ENCODE measurements around the gene DSCAM. TPM values are rescaled to one million over a fixed set of nuclear protein-coding genes. Genes with fewer than 3 reads are reported as not detected.

DSCAM gene
- total RNA-seq, 1 donor from 2014 or later: not detected

- H3K4me3 Mint-ChIP-seq (ENCODE audit: unreplicated experiment): no peak overlapping the region
- H3K27ac Mint-ChIP-seq (ENCODE audit: unreplicated experiment): no peak overlapping the region
- DNase-seq (ENCODE audit: extremely low spot score, unreplicated experiment): no peak
- TF ChIP-seq CTCF (IDR thresholded peaks at IDR 0.05): no peak
- no peaks in the 10 kb centered on the region for H3K36me3 Mint-ChIP-seq (ENCODE audit: unreplicated experiment)
- no peaks in the 10 kb centered on the region for H3K4me1 Mint-ChIP-seq (ENCODE audit: unreplicated experiment)
- no peaks in the 10 kb centered on the region for H3K27me3 Mint-ChIP-seq (ENCODE audit: unreplicated experiment)
- peaks cover 17% of the 10 kb centered on the region for H3K9me3 Mint-ChIP-seq (ENCODE audit: unreplicated experiment)
These were observed 208.3 kb downstream of the DSCAM start for GRCh38 chr21:40638466-40639251.

GRCh38 chr21:40636026-40636425 lies 210.9 kb downstream of the DSCAM start:
- no peak for TF ChIP-seq CTCF (IDR thresholded peaks at IDR 0.05)
- Mint-ChIP-seq H3K9me3 (ENCODE audit: unreplicated experiment) (peaks cover 14% of the 10 kb centered on the region), H3K27ac (ENCODE audit: unreplicated experiment) (no peak overlapping the region), H3K4me3 (ENCODE audit: unreplicated experiment) (no peak overlapping the region), H3K27me3 (ENCODE audit: unreplicated experiment) (no peaks in the 10 kb centered on the region), H3K4me1 (ENCODE audit: unreplicated experiment) (no peaks in the 10 kb centered on the region), H3K36me3 (ENCODE audit: unreplicated experiment) (no peaks in the 10 kb centered on the region)
- DNase-seq (ENCODE audit: extremely low spot score, unreplicated experiment): no peak

- no peaks in the 10 kb centered on the region for H3K4me1 Mint-ChIP-seq (ENCODE audit: unreplicated experiment)
- no peak for DNase-seq (ENCODE audit: extremely low spot score, unreplicated experiment)
- no peaks in the 10 kb centered on the region for H3K36me3 Mint-ChIP-seq (ENCODE audit: unreplicated experiment)
- no peak overlapping the region for H3K27ac Mint-ChIP-seq (ENCODE audit: unreplicated experiment)
- H3K9me3 Mint-ChIP-seq (ENCODE audit: unreplicated experiment): peaks cover 12% of the 10 kb centered on the region
- H3K27me3 Mint-ChIP-seq (ENCODE audit: unreplicated experiment): no peaks in the 10 kb centered on the region
- no peak for TF ChIP-seq CTCF (IDR thresholded peaks at IDR 0.05)
- H3K4me3 Mint-ChIP-seq (ENCODE audit: unreplicated experiment): no peak overlapping the region
These were observed 211.6 kb downstream of the DSCAM start for GRCh38 chr21:40635391-40635790.

- no peaks in the 10 kb centered on the region for H3K4me1 Mint-ChIP-seq (ENCODE audit: unreplicated experiment)
- H3K27me3 Mint-ChIP-seq (ENCODE audit: unreplicated experiment): no peaks in the 10 kb centered on the region
- no peak for TF ChIP-seq CTCF (IDR thresholded peaks at IDR 0.05)
- no peak overlapping the region for H3K27ac Mint-ChIP-seq (ENCODE audit: unreplicated experiment)
- no peak overlapping the region for H3K4me3 Mint-ChIP-seq (ENCODE audit: unreplicated experiment)
- no peaks in the 10 kb centered on the region for H3K36me3 Mint-ChIP-seq (ENCODE audit: unreplicated experiment)
- DNase-seq (ENCODE audit: extremely low spot score, unreplicated experiment): no peak
- H3K9me3 Mint-ChIP-seq (ENCODE audit: unreplicated experiment): peaks cover 15% of the 10 kb centered on the region
These were observed 212.8 kb downstream of the DSCAM start for GRCh38 chr21:40634141-40634540.

GRCh38 chr21:40633048-40633447 lies 213.9 kb downstream of the DSCAM start:
- TF ChIP-seq CTCF (IDR thresholded peaks at IDR 0.05): no peak
- no peaks in the 10 kb centered on the region for H3K36me3 Mint-ChIP-seq (ENCODE audit: unreplicated experiment)
- peaks cover 15% of the 10 kb centered on the region for H3K9me3 Mint-ChIP-seq (ENCODE audit: unreplicated experiment)

More at GRCh38 chr21:40633048-40633447, 213.9 kb downstream of the DSCAM start:
- DNase-seq (ENCODE audit: extremely low spot score, unreplicated experiment): no peak
- no peaks in the 10 kb centered on the region for H3K27me3 Mint-ChIP-seq (ENCODE audit: unreplicated experiment)
- H3K4me3 Mint-ChIP-seq (ENCODE audit: unreplicated experiment): no peak overlapping the region
- no peak overlapping the region for H3K27ac Mint-ChIP-seq (ENCODE audit: unreplicated experiment)
- H3K4me1 Mint-ChIP-seq (ENCODE audit: unreplicated experiment): no peaks in the 10 kb centered on the region

Data from osteocyte (in vitro differentiated cells).